ENCODE results near the gene ORMDL2. TPM values are rescaled to one million over a fixed set of nuclear protein-coding genes. Genes with fewer than 3 reads are reported as not detected.

ORMDL2 gene
- total RNA-seq, 1 donor, result 21.6 TPM

DNA sequence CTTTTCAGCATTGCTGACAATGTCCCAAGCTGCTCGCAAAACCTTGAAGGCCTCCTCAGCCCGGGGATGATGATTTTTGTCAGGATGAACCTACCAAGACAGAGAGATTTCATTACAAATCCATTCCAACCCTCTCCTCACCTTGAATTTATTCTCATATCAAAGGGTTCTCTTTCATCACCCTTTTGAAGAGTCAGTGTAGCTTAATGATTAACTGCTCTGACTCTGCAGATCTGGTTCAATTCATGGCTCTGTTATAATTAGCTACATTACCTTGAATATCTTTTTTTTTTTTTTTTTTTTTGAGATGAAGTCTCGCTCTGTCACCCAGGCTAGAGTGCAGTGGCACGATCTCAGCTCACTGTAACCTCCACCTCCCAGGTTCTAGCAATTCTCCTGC lies 5.6 kb downstream of the ORMDL2 start:
- TF ChIP-seq, protein P1, sequence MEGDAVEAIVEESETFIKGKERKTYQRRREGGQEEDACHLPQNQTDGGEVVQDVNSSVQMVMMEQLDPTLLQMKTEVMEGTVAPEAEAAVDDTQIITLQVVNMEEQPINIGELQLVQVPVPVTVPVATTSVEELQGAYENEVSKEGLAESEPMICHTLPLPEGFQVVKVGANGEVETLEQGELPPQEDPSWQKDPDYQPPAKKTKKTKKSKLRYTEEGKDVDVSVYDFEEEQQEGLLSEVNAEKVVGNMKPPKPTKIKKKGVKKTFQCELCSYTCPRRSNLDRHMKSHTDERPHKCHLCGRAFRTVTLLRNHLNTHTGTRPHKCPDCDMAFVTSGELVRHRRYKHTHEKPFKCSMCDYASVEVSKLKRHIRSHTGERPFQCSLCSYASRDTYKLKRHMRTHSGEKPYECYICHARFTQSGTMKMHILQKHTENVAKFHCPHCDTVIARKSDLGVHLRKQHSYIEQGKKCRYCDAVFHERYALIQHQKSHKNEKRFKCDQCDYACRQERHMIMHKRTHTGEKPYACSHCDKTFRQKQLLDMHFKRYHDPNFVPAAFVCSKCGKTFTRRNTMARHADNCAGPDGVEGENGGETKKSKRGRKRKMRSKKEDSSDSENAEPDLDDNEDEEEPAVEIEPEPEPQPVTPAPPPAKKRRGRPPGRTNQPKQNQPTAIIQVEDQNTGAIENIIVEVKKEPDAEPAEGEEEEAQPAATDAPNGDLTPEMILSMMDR (IDR thresholded peaks at IDR 0.05; ENCODE audit: insufficient read depth, low read depth, low read length), result no peak
- H3K4me3 ChIP-seq (ENCODE audit: low read depth, low read length), result no peak overlapping the region
- DNase-seq (ENCODE audit: low read depth), result no peak

DNA sequence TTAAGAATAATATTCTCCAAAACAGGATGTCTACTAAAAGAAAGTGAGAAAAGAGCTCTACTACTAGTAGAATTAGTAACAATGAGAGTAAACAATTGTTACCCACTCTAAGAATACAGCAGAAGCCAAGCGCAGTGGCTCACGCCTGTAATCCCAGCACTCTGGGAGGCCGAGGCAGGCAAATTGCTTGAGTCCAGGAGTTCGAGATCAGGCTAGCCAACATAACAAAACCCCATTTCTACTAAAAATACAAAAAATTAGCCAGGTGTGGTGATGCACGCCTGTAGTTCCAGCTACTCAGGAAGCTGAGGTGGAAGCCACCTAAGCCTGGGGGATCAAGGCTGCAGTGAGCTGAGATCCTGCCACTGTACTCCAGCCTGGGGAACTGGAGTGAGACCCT lies 6.9 kb downstream of the ORMDL2 start:
- H3K4me3 ChIP-seq (ENCODE audit: low read depth, low read length), result no peak overlapping the region
- TF ChIP-seq, protein P1 (IDR thresholded peaks at IDR 0.05; ENCODE audit: insufficient read depth, low read depth, low read length), result no peak
- DNase-seq (ENCODE audit: low read depth), result no peak

DNA sequence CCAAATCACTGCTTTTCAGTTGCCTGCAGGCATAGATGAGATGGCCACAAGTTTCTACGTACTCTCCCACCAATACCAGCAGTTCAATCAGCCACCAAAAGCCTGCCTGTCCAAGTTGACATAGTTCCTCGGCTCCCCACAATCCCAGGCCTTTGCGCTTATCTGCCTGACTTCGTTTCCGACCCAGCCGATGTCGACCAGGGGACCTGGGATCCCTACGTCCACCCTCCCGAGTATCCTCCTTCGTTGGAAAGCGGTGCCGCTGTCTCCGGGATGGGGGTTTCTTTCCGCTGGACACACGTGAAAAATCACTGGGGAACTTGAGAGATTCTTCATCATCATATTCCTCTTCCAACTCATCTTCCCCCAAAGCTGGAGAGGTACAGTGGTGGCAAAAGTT lies 10.0 kb downstream of the ORMDL2 start:
- no peak for DNase-seq (ENCODE audit: low read depth)
- TF ChIP-seq, protein P1 (IDR thresholded peaks at IDR 0.05; ENCODE audit: insufficient read depth, low read depth, low read length), result no peak
- peak overlapping the region; percentile 40 for H3K4me3 ChIP-seq (ENCODE audit: low read depth, low read length)

DNA sequence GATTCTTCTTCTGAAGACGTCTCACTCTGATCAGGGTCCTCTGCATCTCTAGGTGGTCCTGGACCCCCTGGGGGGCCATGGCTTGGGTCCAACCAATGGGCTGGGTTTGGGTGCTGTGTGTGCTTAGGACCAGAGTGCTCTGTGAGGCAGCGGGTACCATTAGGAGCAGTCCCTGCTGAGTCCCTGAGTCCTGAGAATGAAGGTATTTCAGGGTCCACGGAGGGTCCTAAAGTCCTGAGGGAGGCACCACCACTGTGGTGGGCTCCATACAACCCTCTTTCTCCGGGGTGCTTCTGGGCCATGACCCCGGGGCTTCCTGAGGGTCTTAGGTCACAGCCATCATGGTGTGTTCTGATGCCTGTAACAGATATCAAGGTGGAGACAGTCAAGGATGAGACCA lies 10.5 kb downstream of the ORMDL2 start:
- TF ChIP-seq, protein P1 (IDR thresholded peaks at IDR 0.05; ENCODE audit: insufficient read depth, low read depth, low read length), result no peak
- DNase-seq (ENCODE audit: low read depth), result no peak

DNA sequence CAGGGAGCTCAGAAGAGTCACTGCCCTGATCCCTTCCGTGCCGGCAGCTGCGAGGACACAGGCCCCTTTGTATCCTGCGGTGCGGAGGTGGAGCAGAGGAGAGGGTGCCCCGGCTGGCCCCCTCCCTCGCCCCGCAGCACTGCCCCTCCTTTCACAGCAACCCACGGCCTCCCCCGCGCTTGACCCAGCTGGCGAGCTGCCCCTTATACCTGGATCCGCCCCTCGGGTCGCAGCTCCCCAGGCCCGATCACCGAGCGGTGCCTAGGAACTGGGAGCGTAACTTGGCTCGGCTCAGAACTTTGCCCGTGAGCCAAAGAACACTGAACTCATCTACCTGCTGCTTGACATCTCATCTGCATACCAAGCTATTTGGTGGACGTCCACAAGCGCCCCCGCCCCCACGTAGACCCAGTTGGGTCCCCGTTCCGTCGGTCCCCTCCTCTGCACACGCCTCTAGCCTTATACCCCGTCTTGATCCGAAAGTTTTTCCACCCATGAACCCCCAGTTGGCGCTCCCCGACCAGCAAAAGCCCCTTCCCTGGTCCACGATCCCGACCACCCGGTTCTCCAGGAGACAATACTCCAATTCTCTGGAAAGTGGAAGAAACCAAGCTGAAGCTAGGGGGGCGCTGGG lies 12.2 kb downstream of the ORMDL2 start:
- peak overlapping the region; percentile 94 for H3K4me3 ChIP-seq (ENCODE audit: low read depth, low read length)
- no peak for DNase-seq (ENCODE audit: low read depth)
- TF ChIP-seq, protein P1 (IDR thresholded peaks at IDR 0.05; ENCODE audit: insufficient read depth, low read depth, low read length), result no peak

More for the DNA sequence above, 10.5 kb downstream of the ORMDL2 start:
- peak overlapping the region; percentile 94 for H3K4me3 ChIP-seq (ENCODE audit: low read depth, low read length)

DNA sequence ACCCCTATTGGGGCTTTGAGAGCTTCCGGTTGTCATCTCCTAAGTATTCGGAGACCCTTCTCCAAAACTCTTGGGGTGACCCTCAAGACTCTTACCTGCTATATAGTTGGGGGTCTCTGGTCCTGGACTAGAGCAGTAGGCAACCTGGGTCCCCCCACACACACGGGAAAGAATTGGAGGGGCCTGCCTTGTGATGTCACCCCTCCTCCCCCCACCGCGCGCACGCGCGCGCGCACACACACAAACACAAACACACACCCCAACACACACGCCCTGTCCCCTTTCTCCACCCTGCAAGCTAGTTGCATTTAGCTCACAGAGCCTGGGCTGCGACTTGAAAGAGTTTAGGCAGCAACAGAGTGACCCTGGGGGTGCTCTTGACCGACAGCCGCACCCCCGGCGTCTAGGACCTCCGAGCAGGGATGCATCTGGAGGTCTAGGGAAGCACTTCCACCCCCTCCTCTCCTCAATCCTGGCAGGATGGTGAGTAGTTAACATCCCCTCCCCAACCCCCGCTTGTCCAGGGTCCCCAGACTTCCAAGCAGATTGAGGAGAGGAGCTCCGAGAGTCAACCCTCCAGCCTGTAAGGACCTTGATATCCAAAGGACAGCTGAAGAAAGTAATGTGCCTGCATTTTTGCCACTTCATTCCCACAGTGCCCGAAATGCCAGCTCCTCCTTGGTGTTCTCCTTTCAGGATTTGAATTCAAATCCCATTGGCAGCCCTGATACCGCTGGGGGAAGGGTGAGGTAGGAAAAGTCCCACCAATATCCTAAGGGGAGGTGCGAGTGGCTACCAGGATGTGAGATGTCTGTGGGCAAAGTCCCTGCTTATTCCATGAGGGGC lies 13.0 kb downstream of the ORMDL2 start:
- TF ChIP-seq, protein P1 (IDR thresholded peaks at IDR 0.05; ENCODE audit: insufficient read depth, low read depth, low read length), result no peak
- H3K4me3 ChIP-seq (ENCODE audit: low read depth, low read length), result peak overlapping the region; percentile 94
- peak; percentile 69 for DNase-seq (ENCODE audit: low read depth)
